GM19023 (cell line): ENCODE data around the gene COIL.

Experiments used
- ATAC-seq: cut with Tn5 transposase; IDR thresholded peaks from one replicate; pipeline ENCODE4 v1.9.1; 2021; ENCODE audit warnings: mild to moderate bottlenecking, moderate library complexity; ENCODE audit not compliant: unreplicated experiment

COIL gene

DNA sequence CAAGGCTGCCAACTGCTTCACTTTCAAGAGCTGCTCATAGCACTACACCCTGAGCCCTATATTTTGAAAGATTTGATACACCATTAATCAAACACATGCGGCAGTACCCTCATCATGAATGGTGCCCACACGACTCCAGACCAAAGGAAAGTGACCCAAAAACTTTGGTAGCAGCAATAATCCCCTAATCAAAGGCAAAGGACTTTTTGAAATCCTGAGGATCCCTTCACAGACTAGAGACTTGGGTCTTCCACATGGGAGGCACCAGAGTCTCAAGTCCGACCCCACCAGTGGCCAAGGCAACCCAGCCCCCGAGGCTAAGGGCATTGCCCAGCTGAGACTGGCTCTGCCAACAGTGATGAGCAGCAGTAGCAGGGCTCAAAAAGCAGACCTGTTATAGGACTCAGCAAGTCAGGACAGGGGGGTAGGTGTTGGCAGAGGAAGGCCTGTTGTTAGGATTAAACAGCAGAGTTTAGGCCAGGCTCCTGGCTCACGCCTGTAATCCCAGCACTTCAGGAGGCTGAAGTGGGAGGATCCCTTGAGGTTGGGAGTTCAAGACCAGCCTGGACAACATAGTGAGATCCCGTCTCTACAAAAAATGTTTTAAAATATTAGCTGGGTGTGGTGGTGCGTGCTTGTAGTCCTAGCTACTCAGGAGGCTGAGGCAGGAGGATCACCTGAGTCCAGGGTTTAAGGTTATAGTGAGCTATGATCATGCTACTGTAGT, 50.2 kb downstream of the COIL start:
- ATAC-seq: no peak

DNA sequence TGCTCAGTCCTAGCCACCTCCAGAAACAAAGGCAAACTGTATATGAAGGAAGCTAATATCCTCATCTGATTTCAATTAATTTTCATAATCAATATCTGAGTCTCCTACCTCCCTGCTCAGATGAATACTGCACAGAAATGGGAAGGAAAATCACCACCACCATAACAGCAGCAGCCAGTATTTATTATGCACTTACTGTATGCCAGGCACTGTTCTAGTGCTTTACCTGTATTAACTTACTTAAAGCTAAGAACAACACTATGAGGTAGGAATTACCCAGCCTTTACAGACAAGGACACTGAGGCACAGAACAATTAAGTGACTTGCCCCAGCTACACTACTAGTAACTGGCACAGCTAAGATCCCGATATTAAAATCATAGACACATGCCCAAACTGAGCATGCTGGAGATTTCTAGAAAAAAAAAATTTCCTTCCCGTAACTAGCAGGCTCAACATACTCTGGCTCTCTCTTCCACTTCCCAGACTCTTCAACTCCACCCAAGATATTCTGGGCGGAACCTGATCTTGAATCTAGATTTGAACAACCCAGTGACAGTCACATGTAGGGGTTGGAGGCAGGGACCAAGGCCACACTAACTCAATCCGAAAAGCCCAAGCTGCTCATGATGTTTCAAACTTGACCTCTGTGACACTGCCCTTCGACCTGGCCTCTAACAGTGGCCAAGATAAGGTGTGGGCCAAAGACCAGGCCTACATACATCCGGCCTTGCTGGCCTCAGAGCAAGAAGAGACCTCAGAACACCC, 50.9 kb downstream of the COIL start:
- ATAC-seq: no peak

DNA sequence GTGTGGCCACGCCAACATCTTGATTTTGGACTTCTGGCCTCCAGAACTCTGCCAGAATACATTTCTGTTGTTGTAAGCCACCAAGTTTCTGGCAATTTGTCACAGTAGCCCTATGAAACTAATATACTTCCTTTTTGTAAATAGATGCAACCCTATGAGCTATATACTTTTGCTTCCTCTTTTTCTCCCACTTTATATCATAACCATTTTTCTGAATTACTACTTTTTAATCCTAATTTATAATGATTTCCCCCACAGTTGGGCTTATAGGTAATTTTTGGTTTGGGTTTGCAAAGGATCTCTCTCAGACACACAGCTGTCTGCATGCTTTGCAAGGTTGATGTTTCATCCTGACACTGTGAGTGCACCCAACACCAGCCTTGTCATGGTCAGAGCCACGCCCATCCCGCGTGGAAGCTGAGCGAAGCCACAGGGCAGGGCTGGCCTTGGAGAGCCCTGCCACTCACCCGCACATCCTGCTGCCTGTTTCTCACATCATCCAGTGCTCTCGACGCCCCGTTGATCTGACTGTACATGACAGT, 52.8 kb downstream of the COIL start:
- peak; percentile 84 for ATAC-seq

DNA sequence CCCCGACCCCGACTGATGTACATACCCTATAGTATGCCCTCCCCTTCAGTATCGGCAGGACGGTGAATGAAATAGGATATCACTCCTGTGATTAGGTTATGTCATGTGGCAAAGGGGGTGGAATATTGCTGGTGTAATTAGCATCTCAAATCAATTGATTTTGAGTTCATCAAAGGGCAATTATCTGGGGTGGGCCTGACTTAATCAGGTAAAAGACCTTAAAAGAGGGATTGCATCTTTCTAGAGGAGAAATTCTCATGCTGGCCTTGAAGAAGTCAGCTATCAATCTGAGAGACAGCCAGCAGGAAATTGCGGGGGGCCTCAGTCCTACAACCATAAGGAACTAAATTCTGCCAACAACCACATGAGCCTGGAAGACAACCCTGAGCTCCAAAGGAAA, 57.3 kb downstream of the COIL start:
- no peak for ATAC-seq

DNA sequence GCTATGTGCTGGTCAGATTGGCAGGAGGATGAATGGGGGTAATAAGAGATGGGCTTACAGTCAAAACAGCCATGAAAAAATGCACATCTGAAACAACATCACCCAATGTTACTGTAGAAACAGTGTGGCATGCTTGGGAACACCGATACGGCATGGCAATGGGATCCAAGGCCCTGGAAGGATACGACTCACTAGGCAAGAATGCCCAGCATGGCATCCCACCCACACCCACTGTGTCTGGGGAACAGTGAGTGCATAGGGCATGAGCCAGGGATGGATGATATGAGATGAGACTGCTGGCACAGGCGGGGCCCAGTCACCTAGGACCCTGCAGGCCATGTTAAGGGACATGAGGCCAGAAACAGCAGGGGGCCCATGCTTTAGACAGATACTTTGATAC, 58.5 kb downstream of the COIL start:
- no peak for ATAC-seq

DNA sequence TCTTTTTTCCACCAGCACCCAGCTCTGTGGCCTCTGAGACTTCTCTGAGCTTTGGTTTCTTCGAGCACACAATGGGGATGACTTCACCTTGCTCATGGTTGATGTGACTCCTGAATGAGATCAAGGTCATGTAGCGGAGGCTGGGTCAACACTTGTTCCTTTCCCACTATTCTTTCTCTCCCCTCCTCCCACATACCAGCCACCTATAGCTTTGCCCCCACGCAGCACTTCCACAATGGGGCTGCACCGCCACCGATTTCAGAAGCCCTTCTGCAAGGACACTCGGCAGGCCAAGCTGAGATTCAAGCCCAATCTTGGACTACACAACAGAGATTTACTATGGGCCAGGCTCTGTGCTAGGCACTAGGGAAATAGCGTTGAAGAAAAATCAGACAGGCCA, 61.4 kb downstream of the COIL start:
- no peak for ATAC-seq

DNA sequence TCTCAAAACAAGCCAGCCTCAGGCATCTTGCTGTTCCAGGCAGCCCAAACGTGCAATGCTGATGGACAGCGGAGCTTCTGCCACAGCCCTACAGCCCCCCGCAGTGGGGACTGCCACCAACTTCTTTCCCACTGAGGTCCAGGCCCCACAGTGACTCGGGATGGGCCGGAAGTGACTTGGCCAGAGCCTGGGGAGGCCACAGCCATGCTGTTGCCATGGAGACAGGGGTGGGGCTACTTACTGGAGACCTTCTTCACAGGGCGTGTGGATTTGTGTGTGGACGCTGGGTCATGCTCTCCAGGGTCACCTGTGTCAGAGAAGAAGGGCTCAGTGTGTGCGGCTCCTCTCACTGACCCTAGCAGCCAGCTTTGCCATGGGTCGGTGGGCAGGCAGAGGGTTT, 62.0 kb downstream of the COIL start:
- ATAC-seq: no peak

DNA sequence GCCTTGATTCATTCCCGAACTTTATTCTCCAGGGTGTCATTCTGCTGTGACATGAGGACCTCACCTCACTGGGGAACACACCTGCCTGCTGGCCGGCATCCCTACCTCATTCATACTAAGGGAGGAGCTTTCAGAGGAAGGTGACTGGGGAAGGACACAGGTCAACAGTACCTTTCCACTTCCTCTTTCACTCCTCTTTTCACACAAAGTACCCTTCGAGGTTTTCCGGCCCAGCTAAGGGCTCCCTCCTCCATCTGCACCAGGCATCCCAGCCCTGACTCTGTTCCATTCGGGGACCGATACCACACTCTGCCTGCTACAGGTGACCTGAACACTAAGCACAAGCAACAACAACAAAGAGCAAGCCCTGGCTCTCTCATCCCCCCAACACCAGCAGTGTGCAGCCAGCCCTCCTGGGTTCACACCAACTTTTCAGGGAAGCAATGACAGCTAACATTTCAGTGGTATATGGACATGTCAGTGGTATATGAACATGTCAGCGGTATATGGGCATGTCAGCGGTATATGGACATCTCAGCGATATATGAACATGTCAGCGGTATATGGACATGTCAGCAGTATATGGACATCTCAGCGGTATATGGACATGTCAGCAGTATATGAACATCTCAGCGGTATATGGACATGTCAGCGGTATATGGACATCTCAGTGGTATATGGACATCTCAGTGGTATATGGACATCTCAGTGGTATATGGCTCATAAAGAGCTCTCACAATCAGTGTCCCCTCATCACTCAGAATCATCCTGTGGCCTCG, 63.0 kb downstream of the COIL start:
- peak; percentile 60 for ATAC-seq

DNA sequence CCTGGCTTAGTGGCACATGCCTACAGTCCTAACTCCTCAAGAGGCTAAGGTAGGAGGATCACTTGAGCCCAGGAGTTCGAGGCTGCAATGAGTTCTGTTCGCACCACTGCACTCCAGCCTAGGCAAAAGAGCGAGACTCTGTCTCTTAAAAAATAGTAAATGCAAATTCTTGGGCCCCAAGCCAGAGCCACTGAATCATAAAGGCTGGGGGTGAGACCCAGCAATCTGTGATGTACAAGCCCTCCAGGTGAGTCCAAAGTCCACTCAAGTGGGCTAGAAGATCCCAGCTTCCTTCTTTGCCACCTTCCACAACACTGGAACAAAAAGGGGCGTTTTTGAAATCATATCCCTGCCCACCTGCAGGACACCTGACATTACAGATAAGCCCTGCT, 63.9 kb downstream of the COIL start:
- ATAC-seq: no peak

DNA sequence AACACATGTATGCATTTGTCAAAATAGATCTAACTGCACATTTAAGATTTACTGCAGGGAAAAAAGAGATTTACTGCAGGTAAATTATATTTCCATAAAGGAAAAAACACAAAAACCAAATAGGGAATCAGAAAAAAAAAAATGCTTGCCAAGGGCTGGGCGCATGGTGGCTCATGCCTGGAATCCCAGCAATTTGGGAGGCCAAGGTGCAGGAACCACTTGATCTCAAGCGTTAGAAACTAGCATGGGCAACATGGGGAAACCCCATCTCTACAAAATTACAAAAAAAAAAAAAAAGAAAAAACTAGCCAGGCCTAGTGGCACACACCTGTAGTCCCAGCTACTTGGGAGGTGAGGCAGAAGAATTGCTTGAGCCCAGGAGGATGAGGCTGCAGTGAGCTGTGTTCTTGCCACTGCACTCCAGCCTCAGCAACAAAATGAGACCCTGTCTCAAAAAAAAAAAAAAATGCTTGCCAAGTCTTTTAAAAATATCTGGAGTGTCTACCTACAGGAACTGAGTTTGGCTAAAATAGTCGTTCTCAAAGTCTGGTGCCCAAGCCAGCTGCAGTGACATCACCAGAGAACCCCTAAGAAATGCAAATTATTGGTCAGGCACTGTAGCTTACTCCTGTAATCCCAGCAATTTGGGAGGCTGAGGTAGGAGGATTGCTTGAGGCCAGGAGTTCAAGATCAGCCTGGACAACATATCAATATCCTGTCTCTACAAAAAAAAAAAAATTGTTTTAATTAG, 64.5 kb downstream of the COIL start:
- ATAC-seq: no peak

DNA sequence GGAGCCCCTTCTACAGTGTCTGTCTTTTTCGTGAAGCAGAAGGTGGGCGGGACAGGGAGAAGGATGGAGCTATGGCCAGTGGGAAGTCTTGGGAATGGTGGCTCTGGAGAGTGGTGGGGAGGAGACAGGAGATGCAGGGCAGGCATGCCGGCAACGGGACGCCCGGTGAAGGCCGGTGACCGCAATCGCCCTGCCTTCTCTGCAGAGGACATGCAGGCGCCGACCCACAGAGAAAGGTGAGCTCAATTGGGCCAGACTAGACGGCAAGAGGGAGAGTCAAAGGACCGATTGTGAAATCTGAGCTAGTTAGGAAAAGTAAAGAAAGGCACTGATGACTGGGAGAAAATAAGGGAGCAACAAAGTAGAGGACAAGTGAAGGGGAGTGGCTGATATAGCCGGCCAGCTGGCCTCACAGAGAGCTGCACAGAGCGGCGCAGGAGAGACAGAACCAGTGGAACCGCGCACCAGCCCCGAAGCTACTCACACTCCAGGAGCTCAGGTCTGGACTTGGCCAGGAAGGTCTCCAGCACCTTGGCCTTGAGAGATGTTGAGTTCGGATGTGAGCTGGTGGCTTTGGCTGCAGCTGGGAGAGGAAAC, 65.9 kb downstream of the COIL start:
- ATAC-seq: no peak

DNA sequence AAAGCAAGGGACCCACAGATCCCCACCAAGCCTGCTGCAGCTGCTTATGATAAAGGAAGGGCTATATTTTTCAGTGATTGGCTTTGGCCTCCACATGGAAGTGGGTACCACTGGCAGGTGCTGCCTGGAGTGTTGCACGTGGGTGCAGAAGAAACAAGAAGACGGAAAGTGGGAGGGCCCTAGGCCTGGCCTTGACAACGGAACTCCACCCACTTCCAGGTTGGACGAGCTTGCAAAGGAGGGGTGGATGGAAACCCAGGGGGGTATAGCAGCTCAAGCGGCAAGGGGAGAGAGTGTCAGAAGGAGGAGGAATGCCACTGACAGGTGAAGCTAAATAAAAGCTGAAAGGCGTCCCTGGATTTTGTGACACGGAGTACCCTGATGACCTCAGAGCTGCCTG, 67.3 kb downstream of the COIL start:
- ATAC-seq: no peak

DNA sequence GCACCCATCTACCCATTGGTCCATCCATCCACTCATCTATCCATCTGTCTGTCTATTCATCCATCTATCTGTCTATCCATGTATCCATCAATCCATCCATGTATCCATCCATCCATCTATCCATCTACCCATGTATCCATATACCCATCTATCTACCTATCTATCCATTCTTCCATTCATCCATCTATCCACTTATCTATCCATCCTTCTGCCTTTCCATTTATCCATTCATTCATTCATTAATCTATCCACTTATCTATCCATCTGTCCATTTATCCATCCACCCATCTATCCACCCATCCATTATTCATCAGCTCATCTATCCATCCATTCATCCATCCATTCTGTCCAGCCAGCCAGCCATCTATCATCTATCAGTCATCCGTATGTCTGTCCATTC, 68.5 kb downstream of the COIL start:
- no peak for ATAC-seq

DNA sequence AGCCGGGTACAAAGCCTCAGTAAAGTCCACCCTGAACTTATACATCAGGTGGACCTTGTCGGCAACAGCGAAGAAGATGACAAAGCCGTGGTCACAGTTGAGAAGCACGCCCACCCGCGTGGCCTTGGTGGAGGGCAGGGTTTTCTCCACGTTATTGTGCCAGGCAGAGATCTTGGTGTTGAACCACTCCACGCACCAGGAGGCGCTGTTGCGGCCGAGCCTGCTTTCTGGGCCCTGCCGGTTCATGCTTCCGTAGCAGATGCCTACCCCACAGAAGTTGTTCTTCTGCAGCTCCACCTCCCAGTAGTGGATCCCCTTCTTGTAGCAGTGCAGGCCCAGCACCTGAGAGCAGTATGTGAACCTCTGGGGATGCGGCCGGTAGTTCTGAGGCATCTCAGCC, 69.1 kb downstream of the COIL start:
- no peak for ATAC-seq

DNA sequence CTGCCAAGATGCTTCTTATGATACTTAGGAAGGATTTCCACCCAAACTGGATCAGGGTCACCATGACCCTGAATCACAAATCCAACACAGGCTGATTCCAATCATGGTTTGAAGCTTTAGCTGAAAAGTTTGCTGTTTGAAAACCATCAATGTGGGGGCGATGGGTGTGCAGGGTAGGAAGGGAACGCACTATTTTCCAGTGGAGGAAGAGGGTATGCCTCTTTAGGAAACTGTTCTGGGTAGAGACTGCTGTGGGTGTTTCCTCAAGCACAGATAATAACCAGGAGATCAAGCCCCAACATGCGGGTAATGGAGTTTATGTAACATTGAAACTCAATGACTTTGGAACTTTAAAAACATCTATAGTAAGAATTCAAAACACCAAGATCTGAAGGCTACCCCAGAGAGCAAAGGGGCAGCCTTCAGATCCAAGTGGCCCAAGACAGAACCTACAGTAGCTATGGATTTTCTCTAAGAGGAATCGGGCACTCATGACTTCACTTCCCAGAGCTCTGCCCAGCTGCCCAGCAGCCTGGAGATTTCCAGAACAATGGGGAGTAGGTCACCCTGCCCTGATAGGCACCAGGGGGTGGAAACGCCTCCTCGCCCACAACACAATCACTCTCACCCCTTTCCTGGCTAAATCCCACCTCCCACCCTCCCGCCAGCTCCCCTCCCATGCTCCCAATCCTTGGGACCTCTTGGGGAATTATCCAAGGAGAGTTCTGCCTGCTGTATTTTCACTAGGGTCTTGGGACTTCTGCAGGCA, 69.8 kb downstream of the COIL start:
- ATAC-seq: no peak

DNA sequence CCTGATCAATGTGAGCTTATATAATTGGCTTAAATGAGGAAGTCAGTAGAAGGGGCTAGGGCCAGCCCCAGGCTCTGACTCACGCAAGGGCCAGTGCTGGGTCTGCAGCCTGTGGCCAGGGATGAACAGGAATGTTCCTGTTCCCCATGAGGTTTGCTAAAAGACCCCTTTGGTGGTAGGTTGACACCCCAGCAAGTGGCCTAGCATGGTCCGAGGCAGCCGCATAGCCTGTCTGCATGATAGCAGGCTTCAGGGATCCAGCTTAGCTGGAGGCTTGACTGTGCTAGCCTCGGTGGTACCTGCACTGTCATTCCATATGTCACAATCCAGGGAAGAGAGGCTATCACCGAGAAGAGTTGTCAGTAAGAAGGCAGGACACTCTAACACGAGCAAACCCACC, 70.5 kb downstream of the COIL start:
- no peak for ATAC-seq
